Left ventricle myocardium superior (tissue), 1 donor: ENCODE results near the gene ABLIM3. TPM values are rescaled to one million over a fixed set of nuclear protein-coding genes. Genes with fewer than 3 reads are reported as not detected.

ENCODE experiments used
- ATAC-seq: fragments of 200-7000 bp; cut with Tn5 transposase; one replicate; pipeline ENCODE4 v1.9.1; 2020; ENCODE audit warnings: mild to moderate bottlenecking, moderate library complexity
- DNase-seq: peaks from one replicate; pipeline ENCODE4 v3.0.0-alpha.2; 2020
- intact Hi-C: fragments of 100-400 bp; cut with micrococcal nuclease; formaldehyde crosslinking; loops from one replicate; pipeline ENCODE4 v1.11.0; 2022
- total RNA-seq: library from RNA; stranded (reverse); fragmentation: NEBNext Ultra II Directional; extraction: Animal tissue kit (Norgen Biotek cat#: 25700); gene quantifications from one replicate; pipeline ENCODE4 v1.2.1, GENCODE V29; 2021
- donor health status: DM: no; HTN: yes; CAD: no; lungs with severe emphysema.

The ABLIM3 gene
- total RNA-seq, 1 donor from 2014 or later: 130 TPM

DNA sequence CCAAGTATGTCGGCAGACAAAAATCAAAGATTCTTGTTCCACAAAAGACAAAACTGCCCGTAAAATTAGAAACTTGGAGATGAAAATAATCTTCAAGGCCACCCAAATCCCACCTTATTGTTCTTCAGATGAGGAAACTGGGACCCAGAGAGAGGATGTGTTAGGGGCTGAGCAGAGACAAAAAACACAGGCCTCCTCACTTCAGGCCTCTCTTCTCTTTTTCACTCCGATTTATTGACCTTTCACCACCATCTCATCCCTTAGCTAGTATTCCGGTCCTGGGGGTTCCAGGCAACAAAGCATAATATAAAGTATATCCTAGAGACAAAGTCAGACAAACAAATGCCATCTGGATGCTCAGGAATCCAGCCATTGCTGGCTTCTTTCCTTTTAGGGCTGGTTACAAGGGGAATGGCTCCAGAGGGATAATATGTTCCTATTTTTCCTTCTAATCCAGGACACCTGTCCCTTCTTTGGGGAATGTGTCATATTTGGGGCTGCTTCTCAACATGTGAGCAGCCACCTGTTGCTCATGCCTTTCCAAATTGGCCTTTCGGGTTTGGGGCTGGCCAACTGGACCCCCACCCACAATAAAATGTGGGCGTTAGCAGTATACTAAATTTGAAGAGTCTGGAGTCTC lies 88.1 kb downstream of the ABLIM3 start:
- intact Hi-C loops: loop anchor here (2.0 kb wide), 1 partner anchor 87 kb away; no protein-coding TSS in a partner anchor
- no peak for DNase-seq
- no peak for ATAC-seq

DNA sequence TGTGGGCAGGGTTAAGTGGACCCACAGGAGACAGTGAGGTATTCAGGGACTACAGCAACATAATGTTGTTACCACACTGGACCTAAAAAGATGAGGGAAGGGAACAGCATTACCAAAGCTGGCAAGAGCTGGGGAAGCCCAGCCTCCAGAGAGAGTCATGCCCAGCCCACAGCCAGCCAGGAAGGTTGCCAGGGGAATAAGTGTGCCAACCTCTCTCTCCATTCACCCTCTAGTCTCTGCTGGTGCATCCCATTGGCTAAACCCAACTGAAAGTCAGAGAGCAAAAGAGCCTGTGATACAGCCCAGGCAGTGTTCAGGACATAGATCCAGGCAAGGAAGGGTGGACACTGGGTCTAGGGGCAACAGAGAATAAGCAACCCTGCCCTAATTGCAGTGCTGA lies 94.5 kb downstream of the ABLIM3 start:
- ATAC-seq (peak; percentile 93), DNase-seq (peak; percentile 72)
- intact Hi-C loops: no loop called here

DNA sequence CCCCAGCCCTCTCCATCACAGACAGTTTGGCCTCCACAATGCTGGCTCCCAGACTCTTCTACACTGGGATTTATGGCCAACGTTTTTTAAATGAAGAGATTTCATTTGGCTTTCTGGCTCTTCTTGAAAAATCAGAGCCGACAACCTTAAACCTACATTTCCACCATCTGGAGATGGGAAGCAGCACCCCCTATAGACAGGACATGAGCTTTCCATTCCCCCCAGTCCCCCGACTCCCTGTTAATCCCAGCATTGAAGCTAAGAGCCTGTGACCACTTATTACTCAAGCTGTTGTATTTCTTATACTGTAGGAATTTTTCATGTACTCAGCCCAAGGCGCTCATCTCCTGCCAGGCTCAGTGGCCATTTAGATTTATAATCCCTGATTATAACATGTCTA lies 96.4 kb downstream of the ABLIM3 start:
- intact Hi-C loops: no loop called here
- DNase-seq: no peak

GRCh38 chr5:149238540-149238939 lies 97.2 kb downstream of the ABLIM3 start:
- DNase-seq (no peak), ATAC-seq (no peak)
- intact Hi-C loops: no loop called here

More for the DNA sequence above, 96.4 kb downstream of the ABLIM3 start:
- ATAC-seq: no peak

DNA sequence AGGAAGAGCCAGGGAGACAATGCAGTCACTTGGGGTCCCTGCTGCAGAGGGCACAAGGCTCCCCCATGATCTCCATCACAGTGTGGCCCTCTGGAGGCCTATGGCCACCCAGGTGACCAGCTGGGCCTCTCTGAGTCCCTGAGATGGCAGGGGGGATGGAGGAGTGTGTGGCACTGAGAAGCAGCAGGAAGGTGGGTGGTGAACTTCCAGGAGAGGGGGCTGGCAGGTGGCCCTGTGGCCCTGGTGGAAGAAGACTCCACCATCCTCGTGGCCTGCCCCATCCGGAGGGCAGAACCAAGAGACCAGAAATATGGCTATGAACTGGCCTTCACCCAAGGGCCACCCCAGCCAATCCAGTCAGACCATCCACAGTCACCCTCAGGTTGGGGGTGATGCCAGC lies 98.6 kb downstream of the ABLIM3 start:
- ATAC-seq (no peak), DNase-seq (no peak)
- intact Hi-C loops: no loop called here

- no peak for ATAC-seq
- DNase-seq: peak; percentile 52
- intact Hi-C loops: no loop called here
Observed at GRCh38 chr5:149240354-149240998, 99.2 kb downstream of the ABLIM3 start.

DNA sequence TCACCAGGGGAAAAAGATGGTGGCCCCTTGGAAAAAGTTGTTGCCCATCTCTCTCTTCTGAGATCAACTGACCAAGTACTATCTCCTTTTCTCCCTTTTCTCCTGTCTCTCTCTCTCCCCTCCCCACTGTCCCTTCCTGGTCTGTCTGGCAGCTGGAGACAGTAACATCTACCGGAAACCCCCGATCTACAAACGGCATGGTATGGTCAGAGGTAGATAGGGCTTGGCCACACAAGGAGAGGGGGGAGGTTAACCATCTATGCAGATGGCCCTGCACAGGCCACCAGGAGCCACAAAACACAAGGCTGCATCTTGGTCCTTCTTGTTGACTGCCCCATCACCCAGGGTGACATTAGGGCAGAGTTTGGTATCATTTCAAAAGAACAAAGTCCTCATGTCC lies 101.0 kb downstream of the ABLIM3 start:
- intact Hi-C loops: no loop called here
- no peak for DNase-seq
- no peak for ATAC-seq

DNA sequence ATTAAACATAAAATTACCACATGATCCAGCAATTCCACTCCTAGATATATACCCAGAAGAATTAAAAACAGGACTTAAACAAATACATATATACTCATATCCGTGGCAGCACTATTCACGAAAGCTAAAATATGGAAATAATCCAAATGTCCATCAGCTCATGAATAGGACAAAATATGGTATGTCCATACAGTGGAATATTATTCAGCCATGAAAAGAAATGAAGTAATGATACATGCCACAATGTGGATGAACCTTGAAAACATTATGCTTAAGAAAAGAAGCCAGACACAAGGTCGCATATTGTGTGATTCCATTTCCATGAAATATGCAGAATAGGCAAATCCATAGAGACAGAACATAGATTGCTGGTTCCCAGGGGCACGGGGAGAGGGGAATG lies 105.6 kb downstream of the ABLIM3 start:
- DNase-seq (no peak), ATAC-seq (no peak)
- intact Hi-C loops: no loop called here

- intact Hi-C loops: no loop called here
- ATAC-seq (no peak), DNase-seq (no peak)
Observed at GRCh38 chr5:149247726-149248125, 106.4 kb downstream of the ABLIM3 start.

DNA sequence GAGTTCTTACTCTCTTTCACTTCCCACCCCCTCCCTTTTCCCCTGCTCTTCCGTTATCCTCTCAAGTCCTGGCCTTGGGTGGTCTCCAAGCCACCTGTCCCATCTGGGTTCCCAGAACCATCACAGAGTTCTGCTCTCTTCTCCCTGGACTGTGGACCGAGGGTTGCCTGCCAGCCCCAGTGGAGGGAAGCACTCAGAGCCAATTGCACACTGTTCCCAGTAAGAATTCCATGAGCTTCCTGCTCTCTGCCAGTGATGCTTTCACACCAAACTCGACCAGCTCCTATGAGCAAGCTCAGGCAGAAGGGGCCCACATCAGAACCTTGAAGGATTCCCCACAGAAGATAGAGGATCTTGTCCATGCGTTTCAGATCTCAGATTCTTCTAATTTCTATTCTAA lies 110.3 kb downstream of the ABLIM3 start:
- no peak for ATAC-seq

DNA sequence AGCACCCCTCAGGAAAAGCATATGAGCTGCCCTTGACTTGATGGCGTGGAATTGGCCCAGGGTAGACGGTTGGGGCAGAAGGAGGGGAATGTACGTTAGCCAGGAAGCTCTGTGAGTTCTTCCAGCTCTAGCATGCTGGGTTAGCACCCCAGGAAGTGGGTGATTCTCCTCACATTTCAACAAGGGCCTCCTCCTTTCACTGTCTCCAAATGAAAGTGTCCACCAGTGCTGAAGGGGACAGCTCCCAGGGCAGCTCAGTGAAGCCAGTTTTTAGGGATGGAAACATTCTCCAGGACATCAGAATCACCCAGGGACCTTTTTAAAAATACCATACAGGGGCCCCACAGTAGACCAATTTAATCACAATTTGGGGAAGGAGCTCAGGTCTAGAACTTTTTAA lies 113.2 kb downstream of the ABLIM3 start:
- intact Hi-C loops: no loop called here
- no peak for DNase-seq
- ATAC-seq: no peak

More for the DNA sequence above, 110.3 kb downstream of the ABLIM3 start:
- intact Hi-C loops: no loop called here
- no peak for DNase-seq

GRCh38 chr5:149256451-149256850 lies 115.2 kb downstream of the ABLIM3 start:
- intact Hi-C loops: no loop called here
- ATAC-seq: no peak

DNA sequence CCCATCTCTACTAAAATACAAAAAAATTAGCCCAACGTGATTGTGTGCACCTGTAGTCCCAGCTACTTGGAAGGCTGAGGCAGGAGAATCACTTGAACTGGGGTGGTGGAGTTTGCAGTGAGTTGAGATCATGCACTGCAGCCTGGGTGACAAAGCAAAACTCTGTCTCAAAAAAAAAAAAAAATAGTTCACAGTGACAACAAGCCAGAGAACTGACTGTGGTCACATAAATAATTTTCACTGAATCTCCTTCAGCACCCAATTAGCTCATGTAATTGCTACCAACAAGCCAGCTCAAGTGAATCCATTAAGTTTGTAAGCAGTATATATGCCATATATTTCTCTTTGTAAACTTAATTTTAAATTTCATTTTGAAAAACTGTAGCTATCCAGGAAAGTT lies 115.8 kb downstream of the ABLIM3 start:
- intact Hi-C loops: no loop called here
- ATAC-seq: no peak
- DNase-seq: no peak

More at GRCh38 chr5:149256451-149256850, 115.2 kb downstream of the ABLIM3 start:
- no peak for DNase-seq

GRCh38 chr5:149257889-149258705 lies 116.8 kb downstream of the ABLIM3 start:
- intact Hi-C loops: no loop called here
- no peak for DNase-seq

DNA sequence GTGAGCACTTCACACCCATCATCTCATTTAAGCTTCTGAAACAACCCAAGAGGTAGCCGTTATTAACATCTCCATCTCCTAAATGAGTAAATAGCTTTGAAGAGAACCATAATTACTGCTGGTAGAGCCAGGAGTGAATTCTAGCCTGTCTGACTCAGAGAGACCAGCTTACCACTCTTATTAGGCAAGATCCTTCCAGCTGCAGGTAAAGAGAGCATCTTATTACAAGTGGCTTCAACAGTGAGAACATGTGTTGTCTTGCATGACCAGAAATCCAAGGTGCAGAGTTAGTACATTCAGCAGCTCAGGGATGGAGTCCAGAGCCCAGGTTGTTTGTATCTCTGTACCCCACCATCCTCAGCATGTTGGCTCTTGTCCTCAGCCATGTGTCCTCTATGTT lies 119.5 kb downstream of the ABLIM3 start:
- DNase-seq (no peak), ATAC-seq (no peak)
- intact Hi-C loops: loop anchor here (10.0 kb wide), 2 partner anchors 54 to 104 kb away; no protein-coding TSS in a partner anchor

More at GRCh38 chr5:149257889-149258705, 116.8 kb downstream of the ABLIM3 start:
- ATAC-seq: no peak

GRCh38 chr5:149261246-149261645 lies 120.0 kb downstream of the ABLIM3 start:
- no peak for DNase-seq
- intact Hi-C loops: loop anchor here (10.0 kb wide), 2 partner anchors 54 to 104 kb away; no protein-coding TSS in a partner anchor
- no peak for ATAC-seq

DNA sequence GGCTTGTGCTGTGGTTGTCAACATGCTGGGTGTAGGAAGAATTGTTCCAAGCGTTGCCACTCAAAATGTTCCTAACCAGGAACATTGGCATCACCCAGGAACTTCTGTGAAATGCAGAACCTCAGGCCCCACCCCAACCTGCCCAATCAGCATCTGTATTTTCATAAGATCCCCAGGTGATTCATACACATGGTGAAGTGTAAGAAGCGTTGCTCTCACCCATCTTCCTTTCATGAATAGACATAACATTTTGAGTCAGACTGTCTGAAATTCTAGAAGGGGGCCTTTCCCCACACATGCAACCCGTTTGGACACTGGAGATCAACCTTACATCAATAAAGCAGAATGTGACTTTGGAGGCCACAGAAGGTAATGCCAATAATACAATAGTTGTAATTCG lies 121.0 kb downstream of the ABLIM3 start:
- intact Hi-C loops: loop anchor here (10.0 kb wide), 2 partner anchors 52 to 102 kb away; no protein-coding TSS in a partner anchor

DNA sequence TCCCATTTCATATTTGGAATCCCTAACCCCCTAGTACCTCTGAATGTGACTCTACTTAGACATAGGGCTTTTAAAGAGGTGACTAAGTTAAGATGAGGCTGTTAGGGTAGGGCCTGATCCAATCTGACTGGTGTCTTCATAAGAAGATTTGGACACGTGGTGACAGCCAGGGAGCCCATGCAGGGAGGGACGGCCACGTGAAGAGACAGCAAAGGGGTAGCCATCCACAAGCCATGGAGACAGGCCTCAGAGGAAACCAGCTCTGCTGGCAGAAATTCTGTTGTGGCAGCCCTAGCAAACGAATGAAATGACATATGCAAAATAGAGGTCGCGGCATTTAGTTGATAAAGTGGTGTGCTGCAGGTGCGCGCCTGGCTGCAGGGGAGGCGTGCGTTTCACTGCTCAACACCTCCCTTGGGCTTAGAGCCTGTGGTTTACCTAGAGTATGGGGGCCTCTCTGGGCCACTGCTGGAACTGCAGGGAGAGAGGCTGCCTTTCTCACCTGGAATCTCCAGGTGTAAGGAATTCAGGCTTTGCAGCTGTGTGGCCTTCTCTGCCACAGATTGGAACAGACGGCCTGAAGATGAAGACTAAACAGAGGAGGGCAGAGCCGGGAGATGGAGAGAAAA lies 123.3 kb downstream of the ABLIM3 start:
- ATAC-seq (peak; percentile 54), DNase-seq (no peak)
- intact Hi-C loops: loop anchor here (10.0 kb wide), 2 partner anchors 50 to 100 kb away; no protein-coding TSS in a partner anchor

More for the DNA sequence above, 121.0 kb downstream of the ABLIM3 start:
- no peak for ATAC-seq
- DNase-seq: no peak

- ATAC-seq: no peak
- intact Hi-C loops: loop anchor here (10.0 kb wide), 2 partner anchors 50 to 100 kb away; no protein-coding TSS in a partner anchor
- DNase-seq: no peak
Observed at GRCh38 chr5:149265068-149265465, 123.8 kb downstream of the ABLIM3 start.
